Mammary epithelial cell (primary cell): ENCODE measurements around the gene RCC1.
"Not testable (repeated sequence)": the region's sequence is repeated elsewhere in the genome, so short reads cannot be mapped to it uniquely, and the experiment has no call there.

Experiments used
- CTCF ChIP-seq, 2 donors: IDR thresholded peaks in 1 of 2; conservative IDR thresholded peaks in 1 of 2; 2 replicates each; pipeline ENCODE4 v1.5.1; 2011 to 2012; ENCODE audit warnings: inconsistent platforms in 2 of 2, low read length in 2 of 2, mild to moderate bottlenecking in 2 of 2, control low read depth in 1 of 2, low read depth in 1 of 2; ENCODE audit not compliant: insufficient read depth in 1 of 2; ENCODE audit errors: extremely low read depth in 1 of 2
- EZH2 ChIP-seq: IDR thresholded peaks from 2 replicates; pipeline ENCODE4 v1.6.1; 2012; ENCODE audit warnings: low read length, inconsistent platforms, borderline replicate concordance

GRCh38 chr1:28572891-28573290 is 67.0 kb downstream of the RCC1 start:
- not testable (repeated sequence) for TF ChIP-seq EZH2; CTCF (conservative IDR thresholded peaks at IDR 0.05 in 1 of 2, IDR thresholded peaks at IDR 0.05 in 1 of 2; ENCODE audit: extremely low read depth in 1 of 2, insufficient read depth in 1 of 2, low read depth in 1 of 2, low read length in 2 of 2)
